ENCODE results near the gene SDF4.

The SDF4 gene

GRCh38 chr1:1220197-1220596 lies 11.6 kb downstream of the SDF4 start:
- Histone ChIP-seq H3K27me3 (ENCODE audit: insufficient read depth, low read depth) (no peaks in the 10 kb centered on the region), H4K20me1 (ENCODE audit: insufficient read depth) (no peaks in the 10 kb centered on the region), H3K4me2 (no peak overlapping the region), H3K4me1 (ENCODE audit: low read depth, poor library complexity, severe bottlenecking) (peaks cover 5% of the 10 kb centered on the region), H3K79me2 (ENCODE audit: insufficient read depth, low read depth) (no peaks in the 10 kb centered on the region), H3K36me3 (ENCODE audit: insufficient read depth) (peaks cover 6% of the 10 kb centered on the region; the same call in 1 of the 2 replicates), H3K27ac (no peak overlapping the region), H3K4me3 (IDR thresholded peaks at IDR 0.05; ENCODE audit: insufficient read depth, low read depth, low read length) (no peak overlapping the region), H3K9ac (no peak overlapping the region), H2AFZ (ENCODE audit: low read depth) (no peak overlapping the region)
- TF ChIP-seq CTCF (conservative IDR thresholded peaks at IDR 0.05; ENCODE audit: low read depth, low read length) = no peak

GRCh38 chr1:1219341-1219740 lies 12.5 kb downstream of the SDF4 start:
- TF ChIP-seq CTCF (conservative IDR thresholded peaks at IDR 0.05; ENCODE audit: low read depth, low read length) = no peak
- Histone ChIP-seq H3K79me2 (ENCODE audit: insufficient read depth, low read depth) (no peaks in the 10 kb centered on the region), H3K4me3 (IDR thresholded peaks at IDR 0.05; ENCODE audit: insufficient read depth, low read depth, low read length) (no peak overlapping the region), H4K20me1 (ENCODE audit: insufficient read depth) (no peaks in the 10 kb centered on the region), H3K9ac (no peak overlapping the region), H3K27ac (no peak overlapping the region), H2AFZ (ENCODE audit: low read depth) (no peak overlapping the region), H3K27me3 (ENCODE audit: insufficient read depth, low read depth) (no peaks in the 10 kb centered on the region), H3K36me3 (ENCODE audit: insufficient read depth) (peaks cover 6% of the 10 kb centered on the region; the same call in 1 of the 2 replicates), H3K4me1 (ENCODE audit: low read depth, poor library complexity, severe bottlenecking) (peaks cover 12% of the 10 kb centered on the region), H3K4me2 (no peak overlapping the region)

- Histone ChIP-seq H3K4me2 (no peak overlapping the region), H3K9ac (no peak overlapping the region), H3K27ac (no peak overlapping the region), H3K4me1 (ENCODE audit: low read depth, poor library complexity, severe bottlenecking) (peaks cover 12% of the 10 kb centered on the region), H3K27me3 (ENCODE audit: insufficient read depth, low read depth) (no peaks in the 10 kb centered on the region), H4K20me1 (ENCODE audit: insufficient read depth) (no peaks in the 10 kb centered on the region), H3K36me3 (ENCODE audit: insufficient read depth) (peaks cover 6% of the 10 kb centered on the region; the same call in 1 of the 2 replicates), H2AFZ (ENCODE audit: low read depth) (no peak overlapping the region), H3K79me2 (ENCODE audit: insufficient read depth, low read depth) (no peaks in the 10 kb centered on the region), H3K4me3 (IDR thresholded peaks at IDR 0.05; ENCODE audit: insufficient read depth, low read depth, low read length) (no peak overlapping the region)
- TF ChIP-seq CTCF (conservative IDR thresholded peaks at IDR 0.05; ENCODE audit: low read depth, low read length) = no peak
Measured at GRCh38 chr1:1218524-1219200, 13.1 kb downstream of the SDF4 start.

- TF ChIP-seq CTCF (conservative IDR thresholded peaks at IDR 0.05; ENCODE audit: low read depth, low read length) = no peak
- H3K4me2 ChIP-seq = no peak overlapping the region
- no peak overlapping the region for H2AFZ ChIP-seq (ENCODE audit: low read depth)
- no peak overlapping the region for H3K4me3 ChIP-seq (IDR thresholded peaks at IDR 0.05; ENCODE audit: insufficient read depth, low read depth, low read length)
- no peaks in the 10 kb centered on the region for H3K27me3 ChIP-seq (ENCODE audit: insufficient read depth, low read depth)
- H4K20me1 ChIP-seq (ENCODE audit: insufficient read depth) = no peaks in the 10 kb centered on the region
- H3K4me1 ChIP-seq (ENCODE audit: low read depth, poor library complexity, severe bottlenecking) = peaks cover 12% of the 10 kb centered on the region
- no peaks in the 10 kb centered on the region for H3K79me2 ChIP-seq (ENCODE audit: insufficient read depth, low read depth)
- H3K27ac ChIP-seq = no peak overlapping the region
- peaks cover 2% of the 10 kb centered on the region; the same call in 1 of the 2 replicates for H3K36me3 ChIP-seq (ENCODE audit: insufficient read depth)
- no peak overlapping the region for H3K9ac ChIP-seq
Measured at GRCh38 chr1:1217621-1218523, 13.9 kb downstream of the SDF4 start.
